T-helper 1 cell treated with Interleukin-12 subunit alpha and Interleukin-12 subunit beta and Interleukin-4 antibody, amounts not matched to agents 30 ng/mL and 1 ng/mL, for 36 hours (primary cell): Measurements from ENCODE around the gene CFAP99. TPM values are rescaled to one million over a fixed set of nuclear protein-coding genes. Genes with fewer than 3 reads are reported as not detected.

Experiments used
- intact Hi-C: fragments of 100-400 bp; cut with micrococcal nuclease; formaldehyde crosslinking; loops from one replicate; pipeline ENCODE4 v1.15.1; 2024
- total RNA-seq: library from RNA; stranded (reverse); gene quantifications from 2 replicates; pipeline ENCODE4 v1.2.3, GENCODE V29; 2022

Gene CFAP99
- total RNA-seq, 1 donor from 2014 or later, result not detected

DNA sequence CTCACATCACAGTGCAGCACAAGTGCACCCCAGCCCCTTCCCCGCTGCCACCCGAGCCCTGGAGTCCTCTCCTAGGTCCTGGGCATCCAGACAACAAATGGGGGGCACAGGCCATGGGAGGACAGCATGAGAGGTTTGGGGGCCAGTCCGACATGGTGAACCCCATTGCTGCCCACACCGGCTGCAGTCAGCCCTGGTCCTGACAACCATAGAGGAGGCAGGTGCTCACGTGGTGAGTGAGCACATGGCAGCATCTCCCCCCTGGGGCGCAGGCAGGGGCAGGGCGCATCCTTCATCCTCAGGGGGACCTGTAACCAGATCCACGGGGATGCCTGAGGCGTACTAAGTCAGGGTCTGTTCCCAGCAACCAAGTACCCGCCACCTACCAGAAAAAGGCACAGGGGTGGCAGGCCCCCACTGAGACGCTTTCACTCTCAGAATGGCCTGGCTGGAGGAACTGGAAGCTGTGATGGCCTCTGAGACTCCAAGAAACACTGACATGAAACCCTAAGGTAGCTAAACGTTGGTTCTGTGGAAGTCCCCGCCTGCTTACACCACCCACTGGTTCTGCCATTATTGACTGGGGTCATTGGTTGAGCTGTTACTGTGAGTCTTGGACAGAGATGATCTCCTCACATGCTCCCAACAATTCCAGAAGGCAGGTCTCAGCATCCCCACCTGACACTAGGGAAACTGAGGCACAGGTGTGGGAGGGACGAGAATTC, 6.8 kb upstream of the CFAP99 start:
- intact Hi-C loops, result loop anchor here (1.0 to 10.0 kb wide), 9 partner anchors 10 to 1147 kb away; partner anchors contain the start of genes FAM53A, HTT, HTT-AS and LRPAP1

DNA sequence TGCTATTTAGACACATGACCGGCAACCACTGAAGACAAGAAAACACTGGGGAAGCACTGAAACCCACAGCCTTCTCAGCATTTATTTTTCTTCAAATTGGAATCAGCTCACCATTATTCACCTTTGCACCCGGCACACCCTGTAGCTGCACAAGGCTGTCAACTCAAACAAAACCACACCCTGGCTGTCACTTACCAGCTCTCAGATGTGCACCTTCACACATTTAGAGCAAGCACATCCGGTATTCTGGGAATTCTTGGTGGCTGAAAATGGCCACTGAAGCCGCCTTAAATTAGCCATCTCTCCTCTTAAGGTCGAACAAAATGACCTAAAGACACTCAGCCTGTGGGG, 6.2 kb upstream of the CFAP99 start:
- intact Hi-C loops, result loop anchor here (1.0 to 10.0 kb wide), 9 partner anchors 10 to 1148 kb away; partner anchors contain the start of genes FAM53A, HTT, HTT-AS and LRPAP1

DNA sequence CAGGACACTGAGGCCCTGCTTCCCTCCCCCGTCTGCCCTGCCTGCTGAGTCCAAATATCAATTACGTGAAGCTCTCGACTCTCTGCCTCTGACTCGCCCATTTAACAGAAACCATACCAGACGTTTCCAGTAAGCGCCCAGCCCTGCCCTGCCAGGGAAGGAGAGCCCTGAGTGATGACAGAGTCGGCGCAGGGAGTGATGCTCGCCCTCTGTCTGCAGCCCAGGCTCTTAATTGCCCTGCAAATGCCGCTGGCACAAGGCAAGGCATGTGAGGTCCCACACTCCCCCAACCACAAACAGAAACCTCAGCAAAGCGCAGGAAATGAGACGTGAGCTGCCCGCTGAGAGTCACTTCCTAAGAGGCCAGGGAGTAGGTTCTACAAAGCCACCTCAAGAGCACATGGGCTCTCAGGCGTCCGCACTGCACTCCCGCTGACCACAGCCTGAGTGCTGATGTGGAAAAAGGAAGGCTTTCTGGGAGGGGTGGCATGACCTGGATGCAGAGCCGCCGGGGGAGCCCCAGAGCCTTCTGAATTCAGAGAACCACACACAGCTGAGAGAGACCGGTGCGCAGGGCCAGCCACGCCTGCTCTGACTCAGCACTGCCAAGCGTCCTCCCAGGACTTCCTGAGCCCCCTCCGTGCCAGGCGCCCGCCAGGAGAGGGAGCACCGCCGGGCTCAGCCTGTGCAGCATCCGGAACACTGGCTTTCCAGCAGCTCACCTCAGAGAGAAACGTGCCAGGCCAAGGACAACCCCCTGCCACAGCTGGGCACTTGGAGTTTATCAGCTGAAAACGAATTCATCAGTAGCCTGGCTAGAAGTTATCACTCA, 5.7 kb upstream of the CFAP99 start:
- intact Hi-C loops, result loop anchor here (1.0 to 10.0 kb wide), 13 partner anchors 11 to 1148 kb away; partner anchors contain the start of genes FAM193A, FAM53A, HAUS3 and HTT

DNA sequence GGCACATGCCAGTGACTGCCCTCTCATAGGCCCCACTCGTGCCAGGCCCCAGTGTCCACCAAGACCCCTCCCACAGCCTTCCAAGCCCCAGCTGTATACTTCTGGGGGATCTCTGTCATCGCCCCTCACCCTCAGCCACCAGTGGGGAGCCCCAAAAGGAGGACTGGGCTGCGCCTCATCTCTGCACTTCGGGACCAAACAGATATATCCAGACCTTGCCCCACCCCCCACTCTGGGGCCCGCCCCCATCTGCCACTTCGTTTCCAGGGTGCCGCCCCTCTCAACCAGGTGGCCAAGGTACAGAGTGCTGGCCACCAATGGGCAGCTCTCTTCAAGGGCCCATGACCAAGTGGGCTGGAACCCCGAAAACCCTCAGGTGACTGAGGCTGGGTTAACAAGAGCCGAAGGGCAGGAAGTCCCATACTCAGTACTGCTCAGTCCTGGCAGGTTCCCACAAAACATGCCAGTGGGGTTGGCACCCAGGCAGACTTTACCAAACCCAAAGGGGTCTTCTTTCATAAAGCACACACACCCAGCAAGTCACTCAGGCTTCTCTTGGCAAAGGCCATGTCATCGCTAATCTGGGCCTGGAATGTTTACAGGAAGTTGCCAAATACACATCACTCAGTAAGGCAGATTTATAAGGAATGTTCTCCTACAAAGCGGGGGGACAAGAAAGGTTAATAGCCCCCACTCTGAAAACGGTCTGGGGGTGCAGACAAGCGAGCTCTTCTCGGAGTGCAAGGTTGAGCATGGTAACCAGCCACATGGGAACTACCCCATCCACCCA, 4.7 kb upstream of the CFAP99 start:
- intact Hi-C loops, result loop anchor here (1.0 to 10.0 kb wide), 10 partner anchors 54 to 1149 kb away; partner anchors contain the start of genes FAM193A, FAM53A, HAUS3 and HTT

DNA sequence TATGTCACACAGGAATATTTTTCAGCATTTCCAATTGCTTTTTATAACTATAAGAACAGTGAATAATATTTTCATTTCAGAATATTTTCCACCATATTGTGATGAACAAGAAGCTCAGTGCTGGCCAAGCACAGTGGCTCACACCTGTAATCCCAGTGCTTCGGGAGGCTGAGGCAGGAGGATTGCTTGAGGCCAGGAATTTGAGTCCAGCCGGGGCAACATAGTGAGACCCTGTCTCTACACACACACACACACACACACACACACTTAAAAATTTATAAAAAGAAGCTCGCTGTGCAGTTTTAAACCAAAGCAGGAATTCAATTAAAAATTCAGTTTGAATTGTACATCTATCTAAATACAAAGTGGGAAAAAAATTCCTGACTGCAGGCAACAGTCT, 3.5 kb upstream of the CFAP99 start:
- intact Hi-C loops, result loop anchor here (5.0 to 10.0 kb wide), 7 partner anchors 520 to 1150 kb away; partner anchors contain the start of genes FAM53A, HTT, HTT-AS and LRPAP1

DNA sequence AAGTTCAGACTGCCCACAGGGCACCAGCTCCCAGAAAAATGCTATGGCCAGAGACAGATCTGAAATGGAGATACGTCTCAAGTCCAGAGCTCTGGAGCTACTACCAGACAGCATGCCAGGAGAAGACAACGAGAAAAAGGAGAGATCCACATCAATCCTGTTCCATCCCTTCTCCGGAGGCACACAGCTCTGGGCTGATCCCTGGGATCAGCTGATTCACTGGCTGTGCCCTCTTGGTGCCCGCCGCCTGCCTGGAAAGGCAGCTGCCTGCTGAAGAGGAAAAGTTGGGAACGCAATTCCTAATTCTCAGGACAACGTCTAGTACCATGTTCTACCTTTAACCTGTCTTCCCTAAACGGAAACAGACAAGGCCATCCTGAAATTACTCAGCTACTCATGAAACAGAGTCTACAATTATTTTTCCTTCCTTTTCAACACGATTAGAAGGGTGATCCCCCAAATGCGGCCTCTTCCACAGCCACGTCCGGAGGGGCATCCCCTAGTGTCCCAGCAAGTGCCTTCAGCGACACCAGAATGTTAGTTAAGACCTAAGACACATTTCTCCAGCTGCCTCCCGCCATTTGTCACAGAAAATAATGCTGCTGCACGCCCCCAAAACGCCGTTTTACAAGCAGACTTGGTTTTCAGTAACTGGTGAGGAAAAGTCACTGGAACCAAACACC, 2.7 kb upstream of the CFAP99 start:
- intact Hi-C loops, result loop anchor here (5.0 to 10.0 kb wide), 7 partner anchors 519 to 1151 kb away; partner anchors contain the start of genes FAM53A, HTT, HTT-AS and LRPAP1

DNA sequence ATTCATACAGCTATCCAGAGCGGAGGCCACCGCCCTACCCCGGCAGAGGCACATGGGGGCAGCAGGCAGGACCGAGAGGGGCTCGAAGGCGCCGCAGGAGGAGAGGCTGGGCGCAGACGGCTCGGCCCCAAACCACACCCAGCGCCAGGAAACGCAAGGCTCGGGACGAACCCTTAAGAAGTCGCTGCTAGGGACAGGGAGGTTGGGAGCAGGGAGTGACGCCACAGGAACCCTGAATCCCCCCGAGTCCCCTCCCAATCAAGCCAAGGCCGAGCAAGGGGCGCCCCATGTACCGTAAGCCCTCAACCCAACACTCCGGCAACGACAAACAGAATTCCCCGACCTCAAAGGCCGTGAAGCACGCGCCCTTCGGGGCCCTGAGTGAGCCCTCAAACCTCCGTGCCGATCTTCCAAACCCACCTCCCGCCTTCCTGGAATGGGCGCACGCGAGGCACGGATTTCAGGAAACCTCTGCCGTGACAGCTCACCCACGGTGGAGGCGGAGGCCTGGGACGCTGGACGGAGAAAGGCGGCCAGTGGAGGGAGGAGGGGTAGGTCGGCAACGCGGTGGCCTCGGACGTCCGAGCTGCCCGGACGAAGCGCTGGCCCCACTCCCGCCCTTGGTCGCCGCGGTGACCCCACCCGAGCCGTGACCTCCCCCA, 2.1 kb upstream of the CFAP99 start:
- intact Hi-C loops, result loop anchor here (5.0 to 10.0 kb wide), 7 partner anchors 518 to 1152 kb away; partner anchors contain the start of genes FAM53A, HTT, HTT-AS and LRPAP1

DNA sequence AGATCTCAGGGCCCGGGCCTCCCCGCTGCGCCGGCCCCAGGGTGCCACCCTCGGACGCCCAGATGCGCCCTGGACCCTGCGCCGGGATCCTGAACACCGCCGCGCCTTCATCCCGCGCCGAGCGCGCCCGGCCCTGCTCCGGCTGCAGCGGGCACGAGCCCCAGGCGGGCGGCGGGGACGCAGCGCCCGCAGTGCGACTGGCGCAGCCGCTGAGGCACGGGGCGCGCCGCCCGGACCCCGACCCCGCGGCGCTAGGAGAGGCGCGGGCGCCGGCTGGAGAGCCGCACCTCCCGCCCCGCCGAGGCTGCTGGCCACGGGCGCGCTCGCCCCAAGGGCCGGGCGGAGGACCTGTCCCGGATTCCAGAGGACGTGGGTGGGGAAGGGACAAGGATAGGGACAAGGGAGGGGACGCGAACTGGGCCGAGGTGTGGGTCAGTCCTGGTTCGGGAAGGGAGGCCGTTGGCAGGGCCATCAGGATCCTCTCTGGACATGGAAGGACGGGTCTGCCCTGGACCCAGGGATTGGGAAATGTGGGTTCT, 1.5 kb upstream of the CFAP99 start:
- intact Hi-C loops, result loop anchor here (5.0 to 10.0 kb wide), 7 partner anchors 518 to 1152 kb away; partner anchors contain the start of genes FAM53A, HTT, HTT-AS and LRPAP1

DNA sequence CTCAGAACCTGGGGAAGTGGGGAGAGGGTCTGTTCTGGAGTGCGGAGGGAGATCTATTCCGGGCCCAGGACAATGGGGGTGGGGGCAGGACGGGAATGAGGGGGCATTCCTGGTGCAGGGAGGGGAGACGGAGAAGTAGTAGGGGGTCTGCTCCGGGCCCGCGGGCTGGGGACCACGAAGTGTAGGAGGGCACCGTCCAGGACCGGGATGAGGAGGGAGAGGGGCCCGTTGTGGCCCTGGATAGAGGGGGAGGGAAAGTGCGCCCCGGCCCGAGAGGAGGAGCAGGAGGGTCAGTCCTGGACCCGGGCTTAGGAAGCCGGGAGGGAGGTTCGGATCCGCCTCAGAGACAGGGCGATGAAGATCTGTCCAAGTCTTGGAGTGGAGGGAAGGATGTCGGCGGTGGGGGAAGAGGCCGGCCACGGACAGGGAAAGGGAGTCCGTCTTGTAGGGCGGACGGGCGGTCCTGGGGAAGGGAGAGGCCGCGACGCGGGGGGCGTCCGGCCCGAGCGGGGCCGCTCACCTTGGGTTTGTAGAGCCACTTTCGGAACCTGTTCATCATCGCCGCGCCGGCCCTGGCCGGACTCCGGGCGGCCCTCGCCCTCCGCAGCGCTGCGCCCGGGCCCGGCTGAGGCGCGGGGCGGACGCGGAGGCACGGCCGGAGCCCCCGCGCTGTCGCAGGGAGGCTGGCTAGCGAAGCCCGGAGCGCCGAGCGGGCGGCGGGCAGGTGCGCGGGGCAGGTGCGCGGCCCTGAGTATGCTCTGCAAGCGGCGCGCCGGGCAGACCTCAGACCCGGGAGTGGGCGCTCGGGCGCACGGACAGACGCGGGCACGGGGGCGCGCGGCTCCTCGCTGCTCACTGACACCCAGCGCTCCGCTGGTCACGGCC, 748 bp upstream of the CFAP99 start, which contains the start of gene ZFYVE28:
TSS of gene ZFYVE28 (minus strand) at position 881 of the 885 bp plus-strand sequence. CDS start at position 559, 322 bp downstream.
- intact Hi-C loops, result loop anchor here (1.0 to 10.0 kb wide), 16 partner anchors 51 to 1153 kb away; partner anchors contain the start of genes FAM193A, FAM53A, GRK4 and HAUS3

DNA sequence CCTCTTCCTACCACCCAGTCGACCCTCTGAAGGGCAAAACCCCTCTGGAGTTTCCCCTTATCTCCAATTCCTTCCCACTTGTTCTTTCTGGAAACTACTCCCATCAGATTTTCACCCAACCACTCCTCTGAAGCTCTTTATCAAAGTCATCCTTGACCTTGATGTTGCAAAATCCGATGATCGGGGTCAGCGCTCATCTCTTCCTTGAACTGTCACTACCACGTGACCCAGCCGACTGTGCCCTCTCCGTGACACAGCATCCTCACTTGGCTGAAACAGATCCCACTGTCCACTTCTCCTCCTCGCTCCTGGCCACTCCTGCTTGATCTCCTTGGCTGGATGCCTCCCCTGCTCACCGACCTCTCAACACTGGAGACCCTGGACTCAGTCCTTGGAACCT, 1.1 kb downstream of the CFAP99 start:
- intact Hi-C loops, result loop anchor here (2.0 to 10.0 kb wide), 8 partner anchors 327 to 1155 kb away; partner anchors contain the start of genes FAM53A, HTT, HTT-AS and LRPAP1

DNA sequence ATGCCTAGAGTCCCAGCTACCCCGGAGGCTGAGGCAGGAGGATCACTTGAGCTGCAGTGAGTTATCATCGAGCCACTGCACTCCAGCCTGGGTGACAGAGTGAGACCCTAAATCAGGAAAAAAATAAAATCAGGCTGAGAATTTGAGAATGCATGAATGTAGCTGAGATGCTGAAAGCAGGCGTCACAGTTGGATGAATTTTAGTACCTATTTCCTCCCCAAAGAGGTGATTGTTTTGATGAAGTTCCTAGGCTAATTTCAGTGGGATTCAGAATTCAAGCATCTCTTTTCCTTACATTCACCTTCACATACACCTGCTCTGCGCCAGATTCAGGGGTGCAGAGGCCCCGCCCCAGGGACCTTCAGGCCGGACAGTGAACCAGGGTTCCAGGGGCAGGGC, 3.2 kb downstream of the CFAP99 start:
- intact Hi-C loops, result no loop called here

DNA sequence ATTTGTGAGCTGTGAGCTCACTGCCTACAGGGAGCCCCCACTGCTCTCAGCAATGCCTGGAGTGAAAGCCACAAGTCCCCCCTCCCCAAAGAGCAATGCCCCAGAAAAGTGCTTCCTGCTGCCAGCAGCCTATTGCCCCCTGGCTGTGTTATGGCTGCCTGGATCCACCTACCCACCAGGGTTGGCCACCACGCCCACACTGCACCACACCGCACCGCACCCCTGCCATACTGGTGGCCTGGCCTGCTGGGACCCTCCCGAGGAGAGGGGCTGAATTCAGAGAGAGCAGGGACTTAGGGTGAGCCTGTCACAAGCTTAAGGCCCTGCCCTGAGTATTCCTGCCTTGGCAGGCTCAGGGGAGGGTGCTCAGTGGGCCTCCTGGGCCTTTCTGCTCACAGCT, 4.3 kb downstream of the CFAP99 start:
- intact Hi-C loops, result no loop called here

DNA sequence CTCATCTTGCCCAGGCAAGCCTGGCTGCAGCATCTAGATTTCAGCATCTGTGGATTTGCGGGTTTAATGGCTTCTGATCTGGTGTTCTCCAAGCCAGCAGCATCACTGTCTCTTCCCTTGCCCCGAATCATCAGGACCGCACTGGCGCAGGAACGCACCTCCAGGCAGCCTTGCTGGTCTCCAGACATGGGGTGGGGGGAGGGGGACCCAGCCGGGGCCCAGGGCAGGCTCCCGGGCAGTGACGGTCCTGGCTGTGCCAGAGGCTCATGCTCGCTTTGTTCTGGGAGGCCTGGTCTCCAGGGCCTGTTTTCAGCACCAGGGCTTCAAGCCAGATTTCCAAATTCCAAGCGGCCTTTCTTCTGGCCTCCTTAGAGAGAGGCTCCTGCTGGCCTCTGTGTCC, 4.9 kb downstream of the CFAP99 start:
- intact Hi-C loops, result no loop called here

DNA sequence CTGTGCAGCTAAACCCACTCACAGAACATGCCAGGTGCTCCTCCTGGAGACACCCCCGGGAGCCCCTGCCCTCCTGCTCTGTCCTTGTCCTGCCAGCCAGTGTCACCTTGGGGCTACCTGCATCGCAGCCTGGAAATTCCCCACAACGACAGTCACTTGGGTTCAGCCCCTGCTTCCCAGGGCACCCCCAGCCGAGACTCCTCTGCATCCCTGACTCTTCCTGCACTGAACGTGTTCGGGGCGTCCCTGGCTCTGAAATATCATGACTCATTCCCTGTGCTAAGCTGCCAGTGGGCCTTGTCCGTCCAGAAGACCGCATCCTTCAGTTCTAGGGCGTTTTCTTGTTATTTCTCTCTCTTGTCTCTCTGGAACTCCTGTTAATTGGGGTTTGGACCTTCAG, 5.8 kb downstream of the CFAP99 start:
- intact Hi-C loops, result no loop called here

DNA sequence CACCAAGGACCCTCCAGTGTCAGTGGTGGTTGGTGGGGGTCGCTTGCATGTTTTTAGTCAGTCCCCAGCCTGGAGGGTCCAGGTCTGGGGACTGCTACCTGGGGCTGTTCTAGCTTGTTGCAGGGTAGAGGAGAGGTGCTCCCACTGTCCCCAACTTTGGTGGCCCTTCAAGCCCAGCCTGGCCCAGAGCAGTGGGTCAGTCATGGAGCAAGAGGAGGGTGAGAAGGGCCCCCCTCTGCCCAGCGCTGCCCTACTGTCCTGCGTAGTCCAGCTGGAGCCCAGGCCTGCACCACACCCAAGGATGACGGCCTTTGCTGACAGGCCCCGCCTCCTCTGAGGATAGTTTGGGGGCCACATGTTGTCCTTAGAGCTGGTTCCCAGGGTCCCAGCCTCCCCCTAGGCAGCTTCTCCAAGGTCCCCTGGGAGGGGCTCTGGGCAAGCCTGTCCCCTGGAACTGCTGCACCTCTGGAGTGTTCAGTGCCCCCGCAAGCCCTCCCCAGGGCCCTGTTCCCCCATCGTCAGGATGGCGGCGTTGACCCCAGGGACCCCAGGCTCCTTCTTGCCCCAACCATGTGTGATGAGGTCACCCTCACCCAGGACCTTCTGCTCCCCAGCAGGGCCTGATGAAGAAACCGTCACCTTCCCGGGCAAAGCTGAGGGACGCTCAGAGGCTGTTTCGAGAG, 6.8 kb downstream of the CFAP99 start:
- intact Hi-C loops, result no loop called here

DNA sequence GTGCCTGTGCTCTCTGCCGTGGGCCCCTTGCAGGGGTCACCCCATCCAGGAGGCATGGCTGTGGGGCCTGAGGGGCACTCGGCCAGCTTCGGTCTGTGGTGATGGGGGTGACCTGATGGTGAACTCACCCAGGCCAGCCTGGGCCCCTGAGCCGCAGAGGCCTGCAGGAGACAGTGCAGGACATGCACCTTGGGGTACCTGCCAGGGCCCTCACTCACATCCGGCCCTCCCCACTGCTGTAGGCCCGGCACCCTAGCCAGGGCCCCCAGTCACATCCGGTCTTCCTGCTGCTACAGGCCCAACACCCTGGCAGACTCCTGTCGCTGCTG, 7.3 kb downstream of the CFAP99 start:
- intact Hi-C loops, result no loop called here

DNA sequence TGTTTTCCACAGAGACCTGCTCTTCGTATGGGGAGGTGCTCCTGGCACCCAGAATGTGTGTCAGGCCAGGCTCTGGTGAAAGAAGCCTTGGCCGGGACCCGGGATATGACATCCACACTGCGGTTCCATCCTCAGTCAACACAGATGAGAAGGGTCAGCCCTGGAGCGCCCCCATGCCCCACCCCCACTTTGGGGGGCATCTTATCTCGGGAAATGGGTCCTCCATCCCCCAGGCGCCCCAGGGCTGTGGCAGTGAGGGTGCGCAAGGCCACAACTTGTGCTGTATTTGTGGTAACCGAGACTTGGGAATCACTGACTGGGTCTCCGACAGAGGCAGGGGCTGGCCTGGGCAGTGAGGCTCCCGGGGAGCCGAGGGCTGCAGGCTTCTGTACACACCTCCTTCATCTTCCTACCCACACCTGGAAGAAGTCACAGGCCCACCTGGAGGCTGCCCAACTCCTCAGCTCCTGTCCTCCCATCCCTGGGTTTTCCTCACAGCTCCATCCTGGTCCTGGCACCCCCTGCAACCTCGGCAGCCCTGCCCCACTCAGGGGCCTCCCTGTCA, 8.0 kb downstream of the CFAP99 start:
- intact Hi-C loops, result no loop called here
